Measurements from ENCODE around the gene TIFAB. TPM values are rescaled to one million over a fixed set of nuclear protein-coding genes. Genes with fewer than 3 reads are reported as not detected.

Gene TIFAB
- total and polyA plus RNA-seq, 2 experiments from 2014 or later: not detected

GRCh38 chr5:135441350-135441831 is 10.8 kb downstream of the TIFAB start (continued):
- no peak for TF ChIP-seq ZNF462 (CRISPR knock-in tag; IDR thresholded peaks at IDR 0.05)

- H3K79me2 ChIP-seq (replicated peaks; ENCODE audit: insufficient read depth): no peaks in the 10 kb centered on the region
- H3K27ac ChIP-seq (ENCODE audit: low read depth): no peak overlapping the region
- Mint-ChIP-seq H3K36me3 (ENCODE audit: low read depth) (no peaks in the 10 kb centered on the region), H3K9me3 (no peaks in the 10 kb centered on the region), H3K27me3 (ENCODE audit: insufficient read depth, low read depth, poor library complexity) (peaks cover 7% of the 10 kb centered on the region), H3K4me3 (no peak overlapping the region), H3K27ac (no peak overlapping the region), H3K4me1 (peaks cover 13% of the 10 kb centered on the region)
- ATAC-seq (no peak), DNase-seq (ENCODE audit: low spot score) (no peak)
- no peak overlapping the region for H3K4me3 ChIP-seq
- no peak overlapping the region for H2AFZ ChIP-seq
- H3K4me1 ChIP-seq (ENCODE audit: insufficient read depth): no peaks in the 10 kb centered on the region
- H3F3A ChIP-seq (replicated peaks; ENCODE audit: low read depth): no peaks in the 10 kb centered on the region
- H3K27me3 ChIP-seq (ENCODE audit: insufficient read depth): no peaks in the 10 kb centered on the region
- H3K9me2 ChIP-seq (ENCODE audit: insufficient read depth): no peaks in the 10 kb centered on the region
- H4K20me1 ChIP-seq (replicated peaks; ENCODE audit: insufficient read depth): no peaks in the 10 kb centered on the region
- no peaks in the 10 kb centered on the region for H3K36me3 ChIP-seq (ENCODE audit: insufficient read depth)
- no peak overlapping the region for H3K4me2 ChIP-seq
- TF ChIP-seq EZH2 (IDR thresholded peaks at IDR 0.05; ENCODE audit: low read depth, unreplicated experiment): no peak
- no peak for TF ChIP-seq ZNF462 (CRISPR knock-in tag; IDR thresholded peaks at IDR 0.05)
- TF ChIP-seq REST (IDR thresholded peaks at IDR 0.05; ENCODE audit: unreplicated experiment): no peak
- no peak for TF ChIP-seq CREB1 (CRISPR knock-in tag; IDR thresholded peaks at IDR 0.05; ENCODE audit: low read depth)
- no peak for TF ChIP-seq NANOG (IDR thresholded peaks at IDR 0.05; ENCODE audit: borderline replicate concordance)
- no peak for TF ChIP-seq POLR2AphosphoS5 (IDR thresholded peaks at IDR 0.05; ENCODE audit: low read depth)
These were observed 11.2 kb downstream of the TIFAB start for GRCh38 chr5:135440916-135441315.

Measured in GM23338 (cell line).